CD4-positive, alpha-beta T cell treated with Interleukin-4 for 1 hour (primary cell): ENCODE measurements around the gene RAB40C.

Experiments
- DNase-seq, 2 donors: peaks; one replicate each; pipeline ENCODE4 v3.0.0-alpha.2; 2020 to 2022

RAB40C gene

GRCh38 chr16:589658-590187 lies at the start of gene RAB40C:
Gene RAB40C, plus strand, starts transcription at chr16:590066. Its CDS starts 226 bp downstream, at chr16:590292.
- DNase-seq, result peak; percentile 99

GRCh38 chr16:540645-541340 lies 49.1 kb upstream of the RAB40C start:
- DNase-seq, result no peak

- no peak for DNase-seq
Observed at GRCh38 chr16:543301-544164, 46.3 kb upstream of the RAB40C start.

- no peak for DNase-seq
Observed at GRCh38 chr16:544517-544916, 45.3 kb upstream of the RAB40C start.

- peak; percentile 54 to 62 for DNase-seq
Observed at GRCh38 chr16:546909-547770, 42.7 kb upstream of the RAB40C start.

GRCh38 chr16:548586-548985 lies 41.3 kb upstream of the RAB40C start:
- no peak for DNase-seq

GRCh38 chr16:549544-550263 lies 40.2 kb upstream of the RAB40C start:
- DNase-seq, result no peak

- no peak for DNase-seq
Observed at GRCh38 chr16:551210-551609, 38.7 kb upstream of the RAB40C start.

- no peak for DNase-seq
Observed at GRCh38 chr16:552171-552570, 37.7 kb upstream of the RAB40C start.

GRCh38 chr16:553601-554296 lies 36.1 kb upstream of the RAB40C start:
- no peak for DNase-seq

GRCh38 chr16:554297-554621 lies 35.6 kb upstream of the RAB40C start:
- DNase-seq, result no peak

- DNase-seq, result no peak
Observed at GRCh38 chr16:554640-555365, 35.1 kb upstream of the RAB40C start.

GRCh38 chr16:555528-556473 lies 34.1 kb upstream of the RAB40C start:
- DNase-seq, result no peak

- no peak for DNase-seq
Observed at GRCh38 chr16:556474-557173, 33.2 kb upstream of the RAB40C start.

GRCh38 chr16:557463-558297 lies 32.2 kb upstream of the RAB40C start:
- DNase-seq, result no peak

GRCh38 chr16:558298-559020 lies 31.4 kb upstream of the RAB40C start:
- DNase-seq, result no peak

- no peak for DNase-seq
Observed at GRCh38 chr16:559021-559380, 30.9 kb upstream of the RAB40C start.
